ENCODE results near the gene ATP5PD.
"Not testable (repeated sequence)": the region's sequence is repeated elsewhere in the genome, so short reads cannot be mapped to it uniquely, and the experiment has no call there.

ATP5PD gene

DNA sequence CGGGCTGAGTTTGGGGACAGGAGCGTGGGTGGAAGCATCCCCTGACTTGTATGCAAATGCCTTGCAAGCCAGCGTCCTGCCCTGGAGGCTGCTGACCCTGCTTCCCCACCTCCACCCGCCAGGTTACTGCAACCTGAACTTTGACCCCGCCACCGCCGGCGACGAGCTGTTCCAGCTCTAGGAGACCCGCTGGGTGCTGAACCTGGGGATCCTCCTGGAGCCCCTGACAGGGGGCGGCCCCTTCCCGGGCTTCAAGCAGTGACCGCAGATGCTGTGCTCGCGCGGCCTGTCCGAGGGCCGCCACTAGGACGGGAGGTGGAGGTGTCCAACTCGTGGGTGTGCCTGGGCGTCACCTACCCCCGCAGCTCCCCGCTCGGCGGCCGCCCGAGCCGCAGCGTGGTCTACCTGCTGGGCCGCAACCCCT is 30.3 kb upstream of the ATP5PD start:
- no peak for DNase-seq

DNA sequence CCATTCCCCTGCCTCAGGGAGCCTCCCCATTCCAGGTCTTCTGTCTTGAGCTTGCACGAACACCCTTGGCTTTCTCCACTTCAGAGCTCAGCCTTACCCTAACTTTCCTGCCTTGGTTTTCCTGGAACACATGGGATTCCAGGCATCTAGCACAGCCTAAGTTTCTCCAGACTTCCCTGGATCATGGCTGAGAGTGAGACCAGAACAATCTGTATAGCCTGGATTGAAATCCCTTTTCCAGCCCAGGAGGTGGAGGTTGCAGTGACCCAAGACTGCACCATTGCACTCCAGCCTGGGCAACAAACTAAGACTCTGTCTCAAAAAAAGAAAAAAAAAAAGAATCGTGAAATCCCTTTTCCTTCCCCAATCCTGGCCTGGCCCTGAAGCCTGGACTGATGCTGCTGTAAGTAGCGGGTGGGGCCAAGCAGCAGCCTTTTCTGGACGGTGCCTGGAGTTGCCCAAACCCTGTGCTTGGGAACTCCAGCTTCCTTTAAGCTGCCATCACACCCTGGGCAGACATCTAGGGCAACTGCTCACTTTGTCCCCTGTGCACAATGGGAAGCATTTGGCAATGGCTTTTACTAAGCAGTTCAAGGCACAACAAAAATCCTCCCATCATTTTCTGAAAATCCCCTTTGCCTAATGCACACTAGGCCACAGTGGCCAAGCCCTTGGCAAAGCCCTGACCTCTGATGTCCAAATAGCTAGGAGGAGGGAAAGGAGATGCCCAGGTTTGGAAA is 29.0 kb upstream of the ATP5PD start:
- DNase-seq, result no peak

DNA sequence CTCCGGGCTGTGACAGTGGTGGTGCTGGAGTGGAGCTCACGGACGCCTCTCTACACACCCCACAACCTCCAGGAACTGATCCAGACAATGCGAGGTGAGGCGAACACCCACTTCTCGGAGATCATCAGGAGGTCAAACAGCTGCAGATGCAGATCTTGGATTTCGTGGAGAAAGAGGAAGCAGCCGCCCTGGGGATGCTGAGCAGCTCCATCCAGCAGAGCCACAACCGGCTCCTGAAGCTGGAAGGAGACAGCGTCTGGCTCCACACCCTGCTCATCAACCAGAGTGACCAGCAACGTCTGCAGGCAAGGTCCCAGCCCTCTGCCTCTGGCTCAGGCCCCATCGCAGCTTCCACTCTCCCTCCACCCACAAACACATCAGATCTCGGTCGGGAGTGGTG is 27.8 kb upstream of the ATP5PD start:
- DNase-seq, result no peak

DNA sequence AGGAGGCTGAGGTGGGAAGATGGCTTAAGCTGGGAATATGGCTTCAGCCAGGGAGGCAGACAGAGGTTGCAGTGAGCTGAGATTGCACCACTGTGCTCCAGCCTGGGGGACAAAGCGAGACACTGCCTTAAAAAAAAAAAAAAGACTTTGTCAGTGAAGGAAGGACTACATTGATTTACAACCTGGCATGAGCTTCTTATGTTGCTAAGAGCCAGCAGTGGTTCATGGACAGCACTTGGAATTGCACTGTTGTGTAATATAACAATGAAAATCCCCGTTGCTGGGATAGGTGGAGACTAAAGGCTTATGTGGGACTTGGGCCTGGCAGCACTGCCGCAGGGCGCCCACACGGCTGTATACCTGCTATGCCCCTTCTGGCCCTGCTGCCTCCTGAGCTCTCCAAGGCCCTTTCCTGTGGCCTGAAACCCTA is 26.9 kb upstream of the ATP5PD start:
- no peak for DNase-seq

DNA sequence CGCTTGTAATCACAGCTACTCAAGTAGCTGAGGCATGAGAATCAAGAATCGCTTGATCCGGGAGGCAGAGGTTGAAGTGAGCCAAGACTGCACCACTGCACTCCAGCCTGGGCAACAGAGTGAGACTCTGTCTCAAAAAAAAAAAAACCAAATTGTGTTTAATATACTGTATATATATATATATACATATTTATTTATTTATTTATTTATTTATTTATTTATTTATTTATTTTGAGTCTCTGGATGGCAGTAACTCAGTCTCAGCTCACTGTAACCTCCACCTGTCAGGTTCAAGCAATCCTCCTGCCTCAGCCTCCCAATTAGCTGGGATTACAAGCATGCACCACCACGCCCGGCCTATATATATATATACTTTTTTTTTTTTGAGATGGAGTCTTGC is 26.1 kb upstream of the ATP5PD start:
- DNase-seq, result not testable (repeated sequence)

DNA sequence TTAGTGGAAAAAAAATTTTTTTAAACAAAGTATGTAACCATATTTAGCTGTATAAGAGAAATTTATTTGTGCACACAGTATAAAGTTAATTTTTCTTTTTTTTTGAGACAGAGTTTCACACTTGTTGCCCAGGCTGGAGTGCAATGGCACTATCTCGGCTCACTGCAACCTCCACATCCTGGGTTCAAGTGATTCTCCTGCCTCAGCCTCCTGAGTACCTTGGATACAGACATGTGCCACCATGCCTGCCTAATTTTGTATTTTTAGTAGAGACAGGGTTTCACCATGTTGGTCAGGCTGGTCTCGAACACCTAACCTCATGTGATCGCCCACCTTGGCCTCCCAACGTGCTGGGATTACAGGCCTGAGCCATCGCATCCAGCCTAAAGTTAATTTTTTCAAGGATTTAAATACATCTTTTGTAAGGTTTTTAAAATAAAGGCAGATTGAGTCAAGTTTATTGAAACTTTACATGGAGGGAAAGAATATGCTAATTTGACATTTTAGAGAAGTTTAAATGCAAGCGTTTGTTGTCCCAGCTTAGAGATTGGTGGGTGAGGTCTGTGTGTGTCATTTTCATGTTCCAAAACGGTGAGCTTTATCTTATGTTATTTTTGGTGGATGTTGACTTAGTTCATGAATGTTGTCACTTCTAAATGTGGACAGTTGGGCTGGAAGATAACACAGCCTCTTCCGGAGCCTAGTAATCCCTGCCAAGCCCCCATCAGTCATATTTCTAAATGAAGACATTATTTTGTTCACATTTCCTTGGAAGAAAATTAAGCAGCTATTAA is 24.9 kb upstream of the ATP5PD start:
- DNase-seq, result not testable (repeated sequence)

DNA sequence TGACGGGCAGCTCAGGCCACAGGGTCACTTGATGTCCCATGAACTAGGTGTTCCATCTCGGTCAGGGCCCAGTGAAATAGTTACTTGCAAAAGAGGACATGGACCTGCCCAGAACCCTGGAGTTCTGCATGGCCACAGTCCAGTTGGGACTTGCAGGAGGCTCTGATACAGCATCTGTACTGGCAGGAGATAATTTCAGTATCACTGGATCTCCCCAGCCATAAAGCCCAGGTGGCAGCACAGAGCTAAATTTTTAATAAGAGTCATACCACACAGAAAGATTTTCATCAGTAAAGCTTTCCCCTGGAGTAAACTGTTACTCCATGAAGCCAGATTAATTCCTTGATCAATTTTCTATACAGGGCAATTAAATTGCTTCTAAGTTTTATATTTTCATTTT is 23.0 kb upstream of the ATP5PD start:
- no peak for DNase-seq

DNA sequence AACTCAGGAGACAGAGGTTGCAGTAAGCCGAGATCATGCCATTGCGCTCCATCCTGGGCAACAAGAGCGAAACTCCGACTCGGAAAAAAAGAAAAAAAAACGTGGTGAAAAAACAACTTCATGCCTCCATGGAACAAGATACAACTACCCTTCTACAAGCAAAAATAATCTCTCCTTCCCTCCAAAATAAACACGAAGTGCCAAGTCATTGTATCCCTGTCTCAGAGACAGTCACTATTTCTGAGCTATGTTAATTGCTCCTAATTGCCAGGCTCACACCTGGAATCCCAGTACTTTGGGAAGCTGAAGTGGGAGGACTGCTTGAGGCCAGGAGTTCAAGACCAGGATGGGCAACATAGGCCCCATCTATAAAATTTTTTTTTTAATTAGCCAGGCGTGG is 22.0 kb upstream of the ATP5PD start:
- DNase-seq, result no peak

DNA sequence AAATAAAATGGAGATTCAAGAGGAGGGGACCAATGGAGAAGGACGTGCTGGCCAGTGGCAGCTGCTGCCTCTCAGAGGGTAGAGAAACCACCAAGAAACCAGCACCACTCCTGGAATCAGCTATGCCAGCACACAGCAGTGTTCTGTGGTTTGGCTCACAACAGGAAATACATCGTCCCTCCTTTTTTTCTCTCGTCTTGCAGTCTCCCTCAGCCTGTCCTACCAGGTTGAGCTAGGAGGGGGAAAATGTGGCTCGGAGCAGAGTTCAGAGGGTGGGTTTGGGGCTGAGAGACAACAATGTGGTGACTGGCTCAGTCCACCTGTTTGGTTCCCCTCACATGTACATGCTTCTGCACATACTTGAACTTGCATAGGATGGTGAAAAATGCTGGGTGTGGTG is 21.1 kb upstream of the ATP5PD start:
- peak in 1 of 4 experiments; percentile 19 for DNase-seq

DNA sequence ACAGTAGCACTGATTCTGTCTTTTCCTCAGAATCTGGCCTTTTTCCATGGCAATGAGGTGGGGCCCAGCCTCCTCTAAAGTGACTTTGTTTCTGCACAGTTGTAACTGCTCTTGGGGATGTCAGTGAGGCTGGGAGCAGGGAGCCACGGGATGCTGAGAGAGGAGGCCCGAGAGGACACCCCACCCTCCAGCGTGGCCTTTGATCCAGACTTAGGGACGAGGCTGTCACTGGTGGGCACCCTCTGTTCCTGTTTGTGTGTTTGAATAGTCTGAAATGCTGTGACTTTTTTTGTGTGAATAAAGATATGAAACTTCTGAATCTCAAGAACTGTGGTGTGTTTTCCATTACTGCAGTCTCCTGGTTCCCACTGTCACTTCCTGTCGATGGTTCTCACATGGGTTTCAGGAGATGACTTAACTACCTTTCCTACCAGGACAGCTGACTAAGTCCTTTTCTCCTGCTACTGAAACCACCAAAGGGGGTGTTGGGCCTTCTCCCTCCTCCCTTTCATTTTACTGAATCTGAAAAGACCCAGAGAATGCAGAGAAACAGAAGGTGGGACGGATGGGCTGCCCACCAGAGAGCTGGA is 18.9 kb upstream of the ATP5PD start:
- no peak for DNase-seq

DNA sequence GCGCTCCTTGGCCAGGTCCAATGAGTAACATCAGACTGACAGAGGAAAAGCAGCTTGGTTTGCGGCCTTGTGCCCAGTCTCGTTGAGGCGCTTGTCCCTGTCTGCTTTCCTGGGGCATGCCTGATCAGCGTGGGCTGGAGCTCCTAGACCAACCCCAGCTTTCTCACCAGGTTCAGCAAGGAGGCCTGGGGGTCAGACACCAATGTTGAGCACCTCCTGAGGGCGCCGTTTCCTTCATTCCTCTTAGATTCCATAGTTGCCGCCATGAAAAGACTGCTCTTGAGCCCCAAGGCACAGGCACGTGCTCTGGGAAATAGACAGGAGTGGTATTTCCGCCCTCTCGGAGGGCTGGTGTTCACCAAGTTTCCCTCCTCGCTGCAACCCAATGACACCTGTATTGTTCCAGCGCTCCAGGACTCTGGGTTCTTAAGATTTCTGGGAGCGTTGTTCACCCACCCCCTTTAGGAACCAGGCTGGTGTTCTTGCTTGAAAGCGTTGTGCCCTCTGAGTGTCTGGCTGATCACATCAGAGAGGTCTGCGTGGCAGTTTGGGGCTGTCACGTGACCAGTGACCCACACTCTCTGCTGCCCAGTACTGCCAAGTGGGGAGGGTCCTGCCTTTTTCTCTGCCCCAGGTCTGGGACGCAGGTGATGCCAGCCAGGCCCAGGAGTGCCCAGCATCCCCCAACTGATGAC is 18.2 kb upstream of the ATP5PD start:
- no peak for DNase-seq

DNA sequence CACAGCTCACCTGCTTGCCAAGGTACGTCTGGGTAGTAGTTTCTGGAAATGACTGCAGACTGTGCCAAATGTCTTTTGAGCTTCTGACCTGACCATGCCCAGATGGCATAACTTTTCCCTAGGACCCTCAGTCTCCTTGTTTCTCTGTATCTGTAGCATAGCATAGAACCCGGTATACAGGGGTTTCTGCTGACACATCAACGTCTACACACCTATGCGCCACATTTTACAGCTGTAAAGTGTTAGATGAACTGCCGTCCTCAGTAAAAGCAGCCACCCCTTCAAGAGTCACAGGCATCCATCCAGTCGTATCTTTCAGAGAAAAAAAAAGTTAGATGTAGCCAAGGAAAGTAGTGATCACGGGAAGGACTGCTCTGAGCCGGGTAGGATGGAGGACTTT is 17.7 kb upstream of the ATP5PD start:
- no peak for DNase-seq

DNA sequence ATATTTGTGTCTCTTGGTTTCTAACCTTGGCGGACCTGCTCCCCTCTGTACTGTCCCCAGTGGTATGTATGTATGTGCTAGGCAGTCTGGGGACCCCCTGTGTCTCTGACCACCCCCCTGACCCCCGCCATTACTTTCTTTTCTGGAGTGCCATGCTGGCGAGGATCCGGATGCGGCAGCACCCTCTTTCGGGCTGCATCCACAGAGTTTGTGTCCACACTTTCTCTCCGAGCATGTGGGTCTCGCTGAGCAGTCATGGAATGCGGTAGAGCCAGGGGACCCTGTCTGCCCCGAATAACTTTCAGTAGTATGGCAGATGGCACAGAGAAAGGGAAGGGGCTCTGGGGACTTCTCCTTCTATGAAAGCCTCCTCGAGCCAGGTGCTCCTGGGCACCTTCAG is 17.3 kb upstream of the ATP5PD start:
- no peak for DNase-seq

DNA sequence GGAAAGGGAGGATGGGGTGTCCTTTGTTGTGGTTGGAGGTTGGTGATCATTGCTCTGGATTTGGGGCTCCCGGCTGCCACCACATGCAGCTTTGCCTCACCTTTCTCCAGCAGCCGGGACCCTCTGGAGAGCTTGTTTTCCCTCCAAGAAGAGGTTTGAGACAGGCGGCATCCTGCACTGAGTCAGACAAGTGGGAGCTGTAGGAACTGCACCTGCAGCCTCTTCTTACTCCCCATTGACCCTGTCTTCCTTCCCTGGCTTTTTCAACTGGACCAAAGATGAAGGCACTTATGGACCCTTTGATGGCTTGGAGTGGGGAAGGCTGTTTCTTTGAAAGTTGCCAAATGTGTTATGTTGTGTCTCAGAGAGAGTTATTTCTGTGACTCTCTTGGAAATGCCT is 16.9 kb upstream of the ATP5PD start:
- no peak for DNase-seq

DNA sequence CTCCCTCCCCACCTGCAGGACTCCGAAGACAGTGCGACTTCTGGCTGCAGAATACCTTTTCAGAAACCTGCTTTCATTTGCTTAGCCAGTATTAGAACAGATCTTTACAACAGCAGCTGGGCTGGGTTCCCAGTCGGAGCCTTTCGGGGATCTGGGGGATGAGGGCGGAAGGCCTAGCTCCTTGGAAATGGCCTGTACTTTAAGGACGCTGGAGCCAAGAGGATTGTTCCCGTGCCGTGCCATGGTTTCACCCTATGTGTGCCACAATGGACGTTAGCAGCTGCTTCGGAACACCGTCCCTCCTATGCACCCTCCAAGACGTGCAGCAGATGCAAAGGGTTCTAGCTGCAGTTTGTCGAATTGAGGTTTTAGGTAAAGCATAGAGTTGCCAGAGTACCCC is 16.4 kb upstream of the ATP5PD start:
- no peak for DNase-seq

DNA sequence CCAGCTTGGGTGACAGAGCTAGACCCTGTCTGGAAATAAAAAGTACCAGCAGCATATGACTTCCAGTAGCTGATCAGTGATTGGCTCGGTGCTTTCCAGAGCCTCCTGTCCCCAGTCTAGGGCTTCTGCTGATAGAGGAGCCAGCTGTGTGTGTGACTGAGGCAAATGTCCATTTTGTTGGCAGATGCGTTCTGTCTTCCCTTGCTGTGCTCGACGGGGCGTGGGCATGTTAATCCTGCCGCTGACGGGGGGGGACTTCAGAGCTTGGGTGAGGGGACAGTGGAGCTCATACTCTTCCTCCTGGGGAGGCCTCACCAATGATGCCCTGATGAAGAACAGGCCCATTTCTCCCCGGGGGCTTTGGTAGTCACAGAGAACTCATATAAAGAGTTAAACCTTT is 14.8 kb upstream of the ATP5PD start:
- no peak for DNase-seq

DNA sequence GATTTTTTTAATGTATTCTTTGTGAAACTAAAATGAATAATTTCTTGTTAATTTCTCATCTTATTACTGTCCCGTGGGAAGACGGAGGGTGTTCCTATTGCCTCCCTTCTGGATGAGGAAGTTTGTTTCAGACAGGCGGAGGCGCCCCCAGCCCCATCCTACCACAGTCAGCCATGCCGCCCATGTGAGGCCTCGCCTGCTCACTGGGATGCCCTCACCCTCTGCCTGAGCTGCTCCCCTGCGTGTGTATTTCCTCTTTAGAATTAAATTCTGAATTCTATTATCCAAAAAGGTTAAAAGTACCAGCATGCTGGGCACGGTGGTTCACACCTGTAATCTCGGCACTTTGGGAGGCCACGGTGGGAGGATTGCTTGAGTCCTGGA is 14.3 kb upstream of the ATP5PD start:
- DNase-seq, result no peak

DNA sequence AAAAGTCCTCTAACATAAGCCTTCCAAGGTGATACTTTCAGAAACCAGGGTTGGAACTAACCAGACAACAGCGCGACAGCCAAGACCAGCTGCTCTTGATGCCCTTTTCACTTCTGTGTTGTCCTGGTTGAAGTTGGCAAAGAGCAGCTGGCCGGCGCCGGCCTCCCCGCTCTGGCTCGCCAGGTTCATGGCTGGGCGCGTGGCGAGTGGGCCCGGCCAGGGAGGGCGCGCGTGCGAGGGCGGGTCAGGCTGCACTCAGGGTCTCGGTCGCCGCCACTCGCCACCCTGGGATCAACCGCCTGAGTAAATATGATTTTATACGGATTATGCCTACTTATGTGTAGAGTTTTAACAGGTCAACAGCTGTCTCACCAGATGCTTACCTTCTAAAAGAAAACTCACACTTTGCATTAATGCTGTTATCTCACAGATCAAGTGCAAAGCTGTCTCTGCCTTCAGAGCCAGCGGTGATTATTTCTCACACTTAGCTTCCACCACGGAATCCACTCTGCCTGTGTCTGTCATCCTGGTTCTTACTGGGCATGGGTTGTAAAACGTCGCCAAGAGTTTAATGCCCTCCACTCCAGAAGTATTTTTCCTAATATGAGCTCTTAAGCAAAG is 13.8 kb upstream of the ATP5PD start:
- DNase-seq, result no peak

DNA sequence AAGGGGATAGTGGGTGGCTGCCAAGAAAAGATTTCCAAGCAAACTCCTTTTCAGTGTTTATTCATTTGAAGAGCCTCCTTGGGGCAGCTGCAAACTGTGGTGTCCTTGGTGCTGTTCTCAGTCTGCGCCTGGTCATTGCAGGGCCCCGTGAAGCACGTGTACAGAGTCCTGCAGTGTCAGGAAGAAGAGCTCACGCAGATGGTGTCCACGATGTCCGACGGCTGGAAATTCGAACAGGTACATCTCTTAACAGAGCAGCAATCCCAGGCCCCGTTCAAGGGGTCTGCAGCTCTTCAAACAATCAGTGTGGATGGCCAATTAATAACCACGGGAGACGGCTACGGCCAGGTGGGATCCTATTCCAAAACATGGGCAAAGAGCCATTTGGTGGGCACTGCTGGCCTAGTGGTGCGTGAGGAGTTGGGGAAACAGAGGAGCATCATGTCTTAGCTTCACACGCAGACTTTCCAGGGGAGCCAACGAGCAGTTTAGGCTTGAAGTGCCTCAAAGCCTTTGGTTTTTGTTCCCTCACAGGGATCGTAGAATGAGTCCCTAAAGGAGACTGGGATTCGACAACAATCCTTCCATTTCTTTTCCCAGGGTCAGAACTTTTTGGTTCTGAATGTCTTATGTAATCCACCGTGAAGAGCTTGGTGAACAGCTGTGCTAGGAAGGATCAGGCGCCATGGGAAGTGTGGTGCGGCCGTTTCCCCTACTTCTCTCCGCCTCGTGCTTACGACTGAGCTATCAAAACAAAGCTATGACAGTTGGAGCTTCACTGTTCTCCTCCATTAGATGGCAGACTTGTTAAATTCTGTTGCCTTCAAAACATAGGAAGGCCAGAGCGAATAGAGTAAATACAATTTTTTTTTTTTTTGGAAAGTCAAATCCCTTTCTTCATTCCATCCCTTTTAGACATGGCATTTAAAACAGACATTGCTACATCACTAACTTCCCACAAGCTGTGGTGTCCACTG is 12.9 kb upstream of the ATP5PD start:
- no peak for DNase-seq

DNA sequence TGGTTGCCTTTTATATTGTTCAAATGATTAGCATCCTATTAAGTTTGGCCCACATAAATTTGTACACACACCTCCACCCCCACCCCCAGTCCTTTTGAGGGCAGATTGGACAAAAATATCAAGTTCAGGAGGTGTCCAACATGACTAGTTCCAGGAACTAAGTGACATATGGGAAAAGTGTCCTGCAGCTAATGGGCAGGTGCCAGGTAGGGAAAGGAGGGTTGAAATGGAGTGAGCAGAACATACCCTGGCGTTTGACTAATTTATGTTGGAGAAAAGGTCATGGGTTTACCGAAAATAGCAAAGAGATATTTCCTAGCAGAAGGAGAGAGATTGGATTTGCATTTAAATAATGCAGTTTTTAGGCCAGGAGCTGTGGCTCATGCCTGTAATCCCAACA is 5.2 kb upstream of the ATP5PD start:
- no peak for DNase-seq

DNA sequence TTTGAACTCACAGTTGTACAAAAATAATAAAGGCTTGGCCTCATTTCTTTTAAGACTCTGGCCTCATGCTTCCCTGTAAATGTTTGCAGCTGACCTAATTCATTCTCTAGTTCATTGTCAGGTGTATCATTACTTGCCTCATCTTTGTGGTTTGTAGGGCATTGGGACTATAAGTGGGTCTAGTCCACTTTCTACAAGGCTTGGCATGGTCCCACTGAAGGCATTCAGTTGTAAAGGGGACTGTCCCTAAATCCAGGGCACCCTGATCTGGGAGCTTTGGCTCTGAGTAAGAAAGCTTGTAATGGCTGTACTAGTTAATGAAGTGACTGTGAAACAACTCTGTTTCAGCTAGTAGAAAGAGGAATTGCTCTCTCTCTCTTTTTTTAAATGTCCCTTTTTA is 2.9 kb upstream of the ATP5PD start:
- no peak for DNase-seq

DNA sequence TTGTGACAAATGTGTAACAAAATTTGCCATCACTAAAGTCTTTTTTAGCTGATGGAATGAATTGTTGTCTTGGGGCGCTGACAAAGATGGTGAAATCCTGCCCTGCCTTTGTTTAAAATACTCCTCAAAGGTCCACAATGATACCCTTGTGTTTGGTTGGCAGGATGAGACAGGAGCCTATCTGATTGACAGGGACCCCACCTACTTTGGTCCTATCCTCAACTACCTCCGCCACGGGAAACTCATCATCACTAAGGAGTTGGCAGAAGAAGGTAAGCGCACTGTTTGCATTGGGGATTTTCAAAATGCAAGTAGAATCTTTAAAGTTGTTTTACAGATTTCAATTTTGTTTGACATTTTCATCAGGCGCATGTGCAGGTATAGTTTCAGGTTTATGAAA is 2.3 kb upstream of the ATP5PD start:
- DNase-seq, result no peak

All from activated naive CD4-positive, alpha-beta T cell (primary cell).